HepG2 (cell line): Measurements from ENCODE around the gene BABAM2. TPM values are rescaled to one million over a fixed set of nuclear protein-coding genes. Genes with fewer than 3 reads are reported as not detected.

Source experiments
- AGO2 ChIP-seq: fragments of 200-400 bp; formaldehyde crosslinking; optimal IDR thresholded peaks from 2 replicates; pipeline ENCODE3; 2017; ENCODE audit warnings: mild to moderate bottlenecking, low read depth, low read length, moderate library complexity
- ARNT2 ChIP-seq: sonication (generic); formaldehyde crosslinking; IDR thresholded peaks from 2 replicates; pipeline ENCODE4 v1.8.0; 2022; ENCODE audit warnings: mild to moderate bottlenecking, low read depth, missing genetic modification reagents, moderate library complexity
- CREM ChIP-seq, 2 experiments: sonication (generic) in 1 of 2; formaldehyde crosslinking in 1 of 2; IDR thresholded peaks; 2 replicates each; pipeline versions ENCODE4 v1.4.0 to v1.6.1; 2016 to 2020; ENCODE audit warnings: antibody characterized with exemption in 1 of 2, mild to moderate bottlenecking in 1 of 2, missing genetic modification reagents in 1 of 2
- FOXA3 ChIP-seq: IDR thresholded peaks from 2 replicates; pipeline ENCODE4 v1.6.1; 2016; ENCODE audit warnings: missing genetic modification reagents, missing compliant biosample characterization
- MBD4 ChIP-seq: IDR thresholded peaks from 2 replicates; pipeline ENCODE4 v1.6.1; 2012; ENCODE audit warnings: low read length, inconsistent platforms, borderline replicate concordance
- MIER2 ChIP-seq: IDR thresholded peaks from 2 replicates; pipeline ENCODE4 v1.6.1; 2016; ENCODE audit warnings: missing biosample characterization, missing genetic modification reagents
- NFIC ChIP-seq: IDR thresholded peaks from 2 replicates; pipeline ENCODE4 v1.6.1; 2012; ENCODE audit warnings: mild to moderate bottlenecking, low read length, inconsistent platforms
- NR1H2 ChIP-seq: sonication (generic); formaldehyde crosslinking; IDR thresholded peaks from 2 replicates; pipeline ENCODE4 v1.8.1; 2022; ENCODE audit warnings: low read depth, missing genetic modification reagents, borderline replicate concordance
- POLR2G ChIP-seq: fragments of 200-400 bp; formaldehyde crosslinking; IDR thresholded peaks from 2 replicates; pipeline ENCODE4 v1.6.1; 2018; ENCODE audit warnings: mild to moderate bottlenecking, low read depth, low read length, moderate library complexity
- PRPF4 ChIP-seq: fragments of 200-400 bp; formaldehyde crosslinking; IDR thresholded peaks from 2 replicates; pipeline ENCODE4 v1.6.1; 2016; ENCODE audit warnings: low read length, low read depth; ENCODE audit not compliant: poor library complexity, severe bottlenecking
- RFX5 ChIP-seq: IDR thresholded peaks from 2 replicates; pipeline ENCODE4 v1.6.1; 2011; ENCODE audit warnings: low read depth, low read length, improper control_type of control experiment
- SIN3B ChIP-seq: fragments of 150-350 bp; IDR thresholded peaks from 2 replicates; pipeline ENCODE4 v1.6.1; 2014; ENCODE audit warnings: low read length
- SP4 ChIP-seq: sonication (generic); formaldehyde crosslinking; IDR thresholded peaks from 2 replicates; pipeline ENCODE4 v1.8.1; 2023; ENCODE audit warnings: mild to moderate bottlenecking, missing genetic modification reagents
- TCF7L2 ChIP-seq: IDR thresholded peaks from 2 replicates; pipeline ENCODE4 v1.6.1; 2011; ENCODE audit warnings: mild to moderate bottlenecking, low read depth, low read length, moderate library complexity
- TEAD2 ChIP-seq: sonication (generic); formaldehyde crosslinking; IDR thresholded peaks from 2 replicates; pipeline ENCODE4 v1.9.0; 2021; ENCODE audit warnings: missing genetic modification reagents
- TP53 ChIP-seq: sonication (generic); formaldehyde crosslinking; conservative IDR thresholded peaks from 2 replicates; pipeline ENCODE4 v1.4.0; 2020; ENCODE audit warnings: missing genetic modification reagents
- ZBTB20 ChIP-seq: sonication (generic); formaldehyde crosslinking; IDR thresholded peaks from 2 replicates; pipeline ENCODE4 v1.8.1; 2023; ENCODE audit warnings: missing genetic modification reagents, low read depth, mild to moderate bottlenecking, borderline replicate concordance
- ZBTB7B ChIP-seq: sonication (generic); formaldehyde crosslinking; IDR thresholded peaks from 2 replicates; pipeline ENCODE4 v1.4.0; 2020; ENCODE audit warnings: missing genetic modification reagents
- ZEB1 ChIP-seq: IDR thresholded peaks from 2 replicates; pipeline ENCODE4 v1.6.1; 2012; ENCODE audit warnings: mild to moderate bottlenecking, low read depth, inconsistent platforms; ENCODE audit not compliant: insufficient replicate concordance
- ZNF264 ChIP-seq: sonication (generic); formaldehyde crosslinking; IDR thresholded peaks from 2 replicates; pipeline ENCODE4 v1.4.0; 2020; ENCODE audit warnings: missing genetic modification reagents
- ZNF30 ChIP-seq: sonication (generic); formaldehyde crosslinking; IDR thresholded peaks from 2 replicates; pipeline ENCODE4 v1.5.0; 2020; ENCODE audit warnings: mild to moderate bottlenecking, missing genetic modification reagents
- ZNF552 ChIP-seq: sonication (generic); formaldehyde crosslinking; IDR thresholded peaks from 2 replicates; pipeline ENCODE4 v1.9.0; 2022; ENCODE audit warnings: missing genetic modification reagents, mild to moderate bottlenecking, borderline replicate concordance
- ZSCAN21 ChIP-seq: sonication (generic); formaldehyde crosslinking; IDR thresholded peaks from 2 replicates; pipeline ENCODE4 v1.8.0; 2022; ENCODE audit warnings: mild to moderate bottlenecking, missing genetic modification reagents, moderate library complexity, borderline replicate concordance
- polyA plus RNA-seq, 8 experiments: library from polyadenylated mRNA; depleted of rRNA in 3 of 8; stranded (reverse) in 7 of 8; unstranded in 1 of 8; fragments of >200 nt; fragmentation: Illumina TruSeq in 4 of 8; extraction: Trizol in 4 of 8; gene quantifications; 2 replicates each; pipeline versions ENCODE4 v1.2.1 to v1.2.3, GENCODE V29; 2011 to 2016; ENCODE audit warnings: low read depth in 4 of 8, missing spikeins in 1 of 8, mixed read lengths in 1 of 8; ENCODE audit not compliant: insufficient read depth in 1 of 8
- total RNA-seq, 5 experiments: library from RNA; depleted of rRNA; stranded (reverse); fragments of >200 nt; fragmentation: Illumina TruSeq; extraction: Trizol; gene quantifications; 2 replicates each; pipeline ENCODE4 v1.2.3, GENCODE V29; 2016; ENCODE audit warnings: low read depth in 1 of 5
- TF ChIP-seq, protein P1 (sequence below): sonication (generic); formaldehyde crosslinking; IDR thresholded peaks from 2 replicates; pipeline ENCODE4 v1.8.0; 2022; ENCODE audit warnings: mild to moderate bottlenecking, missing genetic modification reagents
- TF ChIP-seq, protein P2 (sequence below): sonication (generic); formaldehyde crosslinking; IDR thresholded peaks from 2 replicates; pipeline ENCODE4 v1.5.0; 2020; ENCODE audit warnings: mild to moderate bottlenecking, missing genetic modification reagents
- TF ChIP-seq, protein P3 (sequence below): sonication (generic); formaldehyde crosslinking; IDR thresholded peaks from 2 replicates; pipeline ENCODE4 v1.5.0; 2020; ENCODE audit warnings: missing genetic modification reagents, mild to moderate bottlenecking, borderline replicate concordance

The BABAM2 gene
- total and polyA plus RNA-seq, 2 of the 13 experiments (the other 11 are each of a cell fraction or from before 2014, with no cell fraction given): 24.9 to 28.0 TPM

DNA sequence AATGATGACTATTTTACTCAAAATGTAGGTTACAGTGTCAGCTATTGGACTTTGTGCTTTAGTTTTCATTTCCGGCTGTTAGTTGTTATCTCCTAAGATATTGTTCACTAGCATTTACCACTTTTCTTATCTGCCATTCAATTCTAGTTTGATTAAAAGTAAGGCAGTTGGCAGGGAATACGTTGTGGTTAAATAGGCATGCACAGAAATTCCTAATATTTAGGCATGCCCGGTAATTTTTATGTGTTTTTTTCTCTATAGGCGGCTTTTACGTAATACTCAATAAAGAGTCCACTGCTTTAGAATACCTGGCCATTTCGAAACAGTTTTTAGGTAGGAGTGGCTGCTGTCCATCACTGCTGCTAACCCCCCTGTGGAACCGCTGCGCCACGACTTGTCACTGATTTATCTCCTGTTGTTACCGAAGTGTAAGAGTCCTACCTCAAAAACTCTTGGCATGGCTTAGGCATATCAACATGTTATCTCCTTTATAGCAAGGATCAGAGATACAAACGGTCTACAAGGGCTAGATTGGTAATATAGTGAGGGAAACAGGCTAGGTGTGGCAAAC is 39.5 kb downstream of the BABAM2 start (continued):
- no peak for TF ChIP-seq ZNF30
- TF ChIP-seq ARNT2 (CRISPR knock-in tag): no peak
- no peak for TF ChIP-seq SIN3B
- no peak for TF ChIP-seq ZNF552 (CRISPR knock-in tag)
- TF ChIP-seq POLR2G: no peak
- 0 out of 2 replicates have a peak, but pooled peaks have one; percentile 19 for TF ChIP-seq ZBTB7B (CRISPR knock-in tag)
- TF ChIP-seq, protein P1, sequence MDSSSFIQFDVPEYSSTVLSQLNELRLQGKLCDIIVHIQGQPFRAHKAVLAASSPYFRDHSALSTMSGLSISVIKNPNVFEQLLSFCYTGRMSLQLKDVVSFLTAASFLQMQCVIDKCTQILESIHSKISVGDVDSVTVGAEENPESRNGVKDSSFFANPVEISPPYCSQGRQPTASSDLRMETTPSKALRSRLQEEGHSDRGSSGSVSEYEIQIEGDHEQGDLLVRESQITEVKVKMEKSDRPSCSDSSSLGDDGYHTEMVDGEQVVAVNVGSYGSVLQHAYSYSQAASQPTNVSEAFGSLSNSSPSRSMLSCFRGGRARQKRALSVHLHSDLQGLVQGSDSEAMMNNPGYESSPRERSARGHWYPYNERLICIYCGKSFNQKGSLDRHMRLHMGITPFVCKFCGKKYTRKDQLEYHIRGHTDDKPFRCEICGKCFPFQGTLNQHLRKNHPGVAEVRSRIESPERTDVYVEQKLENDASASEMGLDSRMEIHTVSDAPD (CRISPR knock-in tag): no peak
- TF ChIP-seq RFX5: no peak
- TF ChIP-seq, protein P2, sequence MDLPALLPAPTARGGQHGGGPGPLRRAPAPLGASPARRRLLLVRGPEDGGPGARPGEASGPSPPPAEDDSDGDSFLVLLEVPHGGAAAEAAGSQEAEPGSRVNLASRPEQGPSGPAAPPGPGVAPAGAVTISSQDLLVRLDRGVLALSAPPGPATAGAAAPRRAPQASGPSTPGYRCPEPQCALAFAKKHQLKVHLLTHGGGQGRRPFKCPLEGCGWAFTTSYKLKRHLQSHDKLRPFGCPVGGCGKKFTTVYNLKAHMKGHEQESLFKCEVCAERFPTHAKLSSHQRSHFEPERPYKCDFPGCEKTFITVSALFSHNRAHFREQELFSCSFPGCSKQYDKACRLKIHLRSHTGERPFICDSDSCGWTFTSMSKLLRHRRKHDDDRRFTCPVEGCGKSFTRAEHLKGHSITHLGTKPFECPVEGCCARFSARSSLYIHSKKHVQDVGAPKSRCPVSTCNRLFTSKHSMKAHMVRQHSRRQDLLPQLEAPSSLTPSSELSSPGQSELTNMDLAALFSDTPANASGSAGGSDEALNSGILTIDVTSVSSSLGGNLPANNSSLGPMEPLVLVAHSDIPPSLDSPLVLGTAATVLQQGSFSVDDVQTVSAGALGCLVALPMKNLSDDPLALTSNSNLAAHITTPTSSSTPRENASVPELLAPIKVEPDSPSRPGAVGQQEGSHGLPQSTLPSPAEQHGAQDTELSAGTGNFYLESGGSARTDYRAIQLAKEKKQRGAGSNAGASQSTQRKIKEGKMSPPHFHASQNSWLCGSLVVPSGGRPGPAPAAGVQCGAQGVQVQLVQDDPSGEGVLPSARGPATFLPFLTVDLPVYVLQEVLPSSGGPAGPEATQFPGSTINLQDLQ (CRISPR knock-in tag): no peak
- no peak for TF ChIP-seq SP4
- TF ChIP-seq ZNF264 (CRISPR knock-in tag): no peak
- TF ChIP-seq, protein P3, sequence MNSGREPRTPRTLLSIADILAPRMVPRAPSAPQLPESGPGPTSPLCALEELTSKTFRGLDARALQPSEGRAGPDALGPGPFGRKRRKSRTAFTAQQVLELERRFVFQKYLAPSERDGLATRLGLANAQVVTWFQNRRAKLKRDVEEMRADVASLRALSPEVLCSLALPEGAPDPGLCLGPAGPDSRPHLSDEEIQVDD: no peak
- TF ChIP-seq MIER2 (CRISPR knock-in tag): no peak
- TF ChIP-seq TP53 (CRISPR knock-in tag): no peak
- TF ChIP-seq PRPF4: no peak
- TF ChIP-seq TCF7L2: no peak
- no peak for TF ChIP-seq FOXA3 (CRISPR knock-in tag)
- TF ChIP-seq CREM (IDR thresholded peaks at IDR 0.05): peak; percentile 31; the same call in 1 of the 2 replicates
- no peak for TF ChIP-seq CREM (CRISPR knock-in tag; IDR thresholded peaks at IDR 0.05)
- peak; percentile 56; the same call in 1 of the 2 replicates for TF ChIP-seq ZBTB20
- no peak for TF ChIP-seq NFIC
- TF ChIP-seq ZEB1: peak; percentile 32
- no peak for TF ChIP-seq MBD4
- no peak for TF ChIP-seq ZSCAN21 (CRISPR knock-in tag)
- no peak for TF ChIP-seq TEAD2
- TF ChIP-seq NR1H2 (CRISPR knock-in tag): no peak
- no peak for TF ChIP-seq AGO2
